Head of caudate nucleus (tissue), 42 donors: ENCODE measurements around the gene ACYP2.
"Not testable (repeated sequence)": the region's sequence is repeated elsewhere in the genome, so short reads cannot be mapped to it uniquely, and the experiment has no call there.

ENCODE experiments used
- DNase-seq, 42 donors: peaks; one replicate each; pipeline versions ENCODE4 v3.0.0 to v3.0.0-alpha.2; 2020 to 2021; ENCODE audit warnings: mixed read lengths in 7 of 42
- intact Hi-C: fragments of 100-400 bp; cut with DNase I; formaldehyde crosslinking; loops from one replicate; pipeline ENCODE4 v1.15.0; 2022

ACYP2 gene

GRCh38 chr2:54115284-54116137 is at the start of gene ACYP2:
Gene ACYP2 (plus strand): TSS chr2:54115615.
- intact Hi-C loops = loop anchor here (10.0 kb wide), 2 partner anchors 219 to 589 kb away; a partner anchor contains a TSS
- peak; percentile 85 to 98 (median 95) for DNase-seq

DNA sequence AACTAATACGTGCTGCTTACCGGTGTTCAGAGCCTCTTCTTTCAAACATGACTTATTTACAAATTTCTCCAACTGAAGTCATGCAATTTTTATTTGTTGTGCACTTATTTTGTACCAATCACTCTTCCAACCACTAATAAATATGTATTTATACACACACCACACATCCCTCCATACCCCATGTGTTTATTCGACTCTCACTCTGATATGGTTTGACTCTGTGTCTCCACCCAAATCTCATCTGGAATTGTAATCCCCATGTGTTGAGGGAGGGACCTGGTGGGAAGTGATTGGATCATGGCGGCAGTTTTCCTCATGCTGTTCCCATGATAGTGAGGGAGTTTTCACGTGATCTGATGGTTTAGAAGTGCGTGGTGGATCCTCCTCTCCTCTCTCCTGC is 49.5 kb upstream of the ACYP2 start:
- intact Hi-C loops = no loop called here
- DNase-seq = no peak

DNA sequence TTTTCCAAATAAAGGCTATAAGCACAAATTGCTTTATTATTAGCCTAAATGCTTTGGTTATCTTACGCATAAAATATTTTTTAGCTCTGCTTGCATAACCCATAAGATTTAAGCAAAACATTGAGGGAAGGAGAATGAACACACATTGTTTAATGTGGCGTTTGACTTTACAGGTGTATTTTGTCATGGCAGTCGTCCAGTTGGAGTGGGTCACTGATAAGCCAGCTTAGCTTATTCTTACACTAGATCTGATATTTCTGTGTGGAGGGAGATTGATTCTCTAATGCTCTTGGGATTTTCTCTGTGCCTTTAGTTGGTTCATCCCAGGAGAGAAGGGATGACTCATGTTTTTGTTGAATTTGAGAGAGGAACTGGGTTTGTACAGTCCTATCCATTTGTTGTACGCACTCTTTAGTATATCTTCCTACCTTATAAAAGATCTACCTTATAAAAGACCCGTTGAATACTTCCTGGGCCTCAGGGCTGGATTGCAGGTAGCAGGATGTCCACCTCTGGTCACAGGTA is 47.5 kb upstream of the ACYP2 start:
- intact Hi-C loops = no loop called here
- no peak for DNase-seq

- DNase-seq, intact Hi-C loops: not testable (repeated sequence)
Observed at GRCh38 chr2:54072483-54072882, 42.9 kb upstream of the ACYP2 start.

- intact Hi-C loops = no loop called here
- no peak for DNase-seq
Observed at GRCh38 chr2:54073796-54074195, 41.6 kb upstream of the ACYP2 start.

- no peak for DNase-seq
- intact Hi-C loops = no loop called here
Observed at GRCh38 chr2:54074606-54075341, 40.6 kb upstream of the ACYP2 start.

- no peak for DNase-seq
Observed at GRCh38 chr2:54076586-54076985, 38.8 kb upstream of the ACYP2 start.

GRCh38 chr2:54077088-54077900 is 38.1 kb upstream of the ACYP2 start:
- intact Hi-C loops = no loop called here
- no peak for DNase-seq

More at GRCh38 chr2:54076586-54076985, 38.8 kb upstream of the ACYP2 start:
- intact Hi-C loops = no loop called here

- peak in 18 of 42 donors; percentile 16 to 74 (median 28) for DNase-seq
- intact Hi-C loops = no loop called here
Observed at GRCh38 chr2:54079331-54079730, 36.1 kb upstream of the ACYP2 start.

DNA sequence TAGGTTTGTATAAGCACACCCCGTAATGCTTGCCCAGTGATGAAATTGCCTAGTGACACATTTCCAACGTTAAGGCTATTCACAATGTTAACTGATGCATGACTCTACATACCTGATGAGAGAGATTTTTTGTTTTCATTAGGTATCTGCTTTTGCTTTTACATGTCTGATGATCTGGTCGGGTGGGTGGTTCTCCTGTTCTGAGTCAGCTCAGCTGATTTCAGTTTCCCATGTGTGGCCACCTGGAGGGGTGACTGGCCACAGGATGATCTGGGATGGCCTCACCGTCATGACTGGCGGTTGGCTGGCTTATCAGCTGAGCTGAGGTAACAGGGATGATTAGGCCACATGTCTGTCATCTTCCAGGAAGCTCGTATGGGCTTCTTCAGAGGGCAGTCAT is 33.8 kb upstream of the ACYP2 start:
- no peak for DNase-seq
- intact Hi-C loops = loop anchor here (10.0 kb wide), 1 partner anchor 107 kb away; the partner anchor contains the start of gene PSME4

GRCh38 chr2:54083021-54083420 is 32.4 kb upstream of the ACYP2 start:
- intact Hi-C loops = loop anchor here (10.0 kb wide), 1 partner anchor 108 kb away; the partner anchor contains the start of gene PSME4
- peak in 36 of 42 donors; percentile 10 to 63 (median 34) for DNase-seq

DNA sequence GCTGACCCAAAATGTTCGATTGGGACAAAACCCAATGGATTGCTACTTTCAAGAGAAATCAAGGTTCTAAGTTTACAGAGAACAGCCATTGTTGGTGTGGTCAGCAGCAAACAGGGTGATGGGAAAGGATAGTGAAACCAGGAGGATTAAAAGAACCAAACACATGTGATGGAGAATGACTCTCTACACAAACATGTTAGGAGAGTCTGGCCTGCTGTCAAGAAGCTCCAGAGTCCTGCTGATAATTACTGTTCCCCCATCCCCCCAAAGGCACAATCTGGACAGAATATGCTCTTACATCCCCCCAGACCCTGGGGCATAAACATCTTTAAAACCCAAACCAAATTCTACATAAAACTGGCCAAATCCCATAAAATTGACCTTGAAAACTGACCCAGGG is 32.0 kb upstream of the ACYP2 start:
- DNase-seq = no peak
- intact Hi-C loops = loop anchor here (10.0 kb wide), 1 partner anchor 109 kb away; the partner anchor contains the start of gene PSME4

DNA sequence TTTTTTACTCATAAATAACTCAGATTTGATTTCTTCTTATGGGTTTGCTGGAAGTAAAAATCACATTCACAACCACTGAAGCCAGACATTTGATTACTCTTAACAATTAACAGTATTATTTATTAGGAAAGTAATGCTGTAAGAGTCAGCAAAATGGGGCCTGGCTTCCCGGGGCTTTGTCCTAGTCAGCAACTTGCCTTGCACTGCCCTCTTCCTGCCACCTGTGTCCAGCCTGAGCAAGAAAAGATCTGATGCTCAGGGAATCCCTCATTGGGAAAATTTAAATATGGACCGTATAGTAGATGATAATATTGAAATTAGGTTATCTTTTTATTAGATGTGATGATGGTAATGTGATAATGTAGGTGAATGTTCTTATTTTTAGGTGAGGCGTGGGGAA is 30.8 kb upstream of the ACYP2 start:
- DNase-seq = peak in 41 of 42 donors; percentile 15 to 84 (median 62)
- intact Hi-C loops = loop anchor here (10.0 kb wide), 1 partner anchor 110 kb away; the partner anchor contains the start of gene PSME4

GRCh38 chr2:54085069-54085468 is 30.3 kb upstream of the ACYP2 start:
- intact Hi-C loops = loop anchor here (10.0 kb wide), 1 partner anchor 110 kb away; the partner anchor contains the start of gene PSME4
- peak in 39 of 42 donors; percentile 20 to 80 (median 52) for DNase-seq

DNA sequence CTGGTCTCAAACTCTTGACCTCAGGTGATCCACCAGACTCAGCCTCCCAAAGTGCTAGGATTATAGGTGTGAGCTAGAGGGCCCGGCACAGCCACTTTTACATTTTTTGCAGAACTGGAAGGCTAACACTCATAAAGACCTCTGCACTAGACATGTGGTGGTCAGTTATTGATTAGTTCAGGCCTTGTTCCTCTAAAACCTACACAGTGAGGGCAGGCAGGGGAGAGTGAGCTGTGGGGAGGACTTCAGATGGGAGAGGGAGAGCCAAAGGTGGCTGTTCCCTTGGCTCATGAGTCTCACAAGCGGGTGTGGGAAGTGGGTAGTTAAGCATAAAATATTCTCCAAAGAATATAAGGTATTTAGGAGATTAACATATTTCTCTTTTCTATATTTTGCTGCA is 29.3 kb upstream of the ACYP2 start:
- DNase-seq = no peak
- intact Hi-C loops = loop anchor here (10.0 kb wide), 1 partner anchor 111 kb away; the partner anchor contains the start of gene PSME4

DNA sequence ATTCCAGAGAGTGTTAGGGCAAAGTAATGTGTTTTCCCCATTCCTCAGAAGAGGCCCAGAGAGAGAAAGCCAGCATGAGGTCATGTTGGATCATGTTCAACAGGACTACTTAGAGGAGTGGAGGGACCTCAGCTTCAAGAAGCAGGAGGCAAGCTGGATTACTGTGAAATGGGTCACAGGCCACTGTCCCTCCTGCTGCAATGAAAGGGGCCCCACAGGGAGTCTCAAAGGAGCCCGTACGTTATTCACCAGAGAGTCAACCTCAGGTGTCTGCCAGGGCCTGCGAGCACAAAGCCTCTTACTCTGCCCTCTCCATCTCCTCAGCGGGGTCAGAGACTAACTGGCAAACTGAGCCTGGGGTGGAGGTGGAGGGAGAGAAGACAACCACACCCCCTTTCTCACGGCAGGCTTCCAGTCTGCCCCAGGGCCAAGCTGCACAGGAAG is 27.2 kb upstream of the ACYP2 start:
- DNase-seq = no peak
- intact Hi-C loops = loop anchor here (10.0 kb wide), 1 partner anchor 113 kb away; the partner anchor contains the start of gene PSME4

GRCh38 chr2:54088719-54089118 is 26.7 kb upstream of the ACYP2 start:
- DNase-seq = no peak
- intact Hi-C loops = loop anchor here (10.0 kb wide), 1 partner anchor 114 kb away; the partner anchor contains the start of gene PSME4

DNA sequence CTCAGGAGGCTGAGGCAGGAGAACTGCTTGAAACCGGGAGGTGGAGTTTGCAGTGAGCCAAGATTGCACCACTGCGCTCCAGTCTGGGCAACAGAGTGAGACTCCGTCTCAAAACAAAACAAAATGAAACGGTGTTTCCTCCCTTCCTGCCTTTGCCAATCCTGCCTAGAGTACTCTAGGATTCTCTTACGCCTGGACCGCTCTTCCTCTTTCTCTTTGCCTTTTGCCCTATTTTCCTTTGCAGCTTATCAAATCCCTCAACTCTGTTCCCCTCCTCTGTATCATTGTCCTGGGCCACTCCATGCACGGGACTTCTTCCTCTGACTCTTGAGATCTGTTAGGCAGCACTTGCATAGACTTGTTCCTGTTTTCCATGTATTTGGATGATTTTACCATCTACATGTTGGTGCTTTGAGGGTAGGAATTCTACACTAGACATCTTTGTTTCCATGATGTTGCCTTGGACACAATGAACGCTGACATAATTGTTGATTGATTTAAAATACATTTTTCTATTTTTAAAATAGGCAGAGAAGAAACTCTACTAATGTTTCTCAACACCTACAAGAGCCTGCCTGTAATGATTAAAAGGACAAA is 24.8 kb upstream of the ACYP2 start:
- no peak for DNase-seq
- intact Hi-C loops = no loop called here
